Measurements from ENCODE around the gene NPDC1. TPM values are rescaled to one million over a fixed set of nuclear protein-coding genes. Genes with fewer than 3 reads are reported as not detected.

NPDC1 gene
- total RNA-seq, 1 donor from 2014 or later, result 152 TPM

DNA sequence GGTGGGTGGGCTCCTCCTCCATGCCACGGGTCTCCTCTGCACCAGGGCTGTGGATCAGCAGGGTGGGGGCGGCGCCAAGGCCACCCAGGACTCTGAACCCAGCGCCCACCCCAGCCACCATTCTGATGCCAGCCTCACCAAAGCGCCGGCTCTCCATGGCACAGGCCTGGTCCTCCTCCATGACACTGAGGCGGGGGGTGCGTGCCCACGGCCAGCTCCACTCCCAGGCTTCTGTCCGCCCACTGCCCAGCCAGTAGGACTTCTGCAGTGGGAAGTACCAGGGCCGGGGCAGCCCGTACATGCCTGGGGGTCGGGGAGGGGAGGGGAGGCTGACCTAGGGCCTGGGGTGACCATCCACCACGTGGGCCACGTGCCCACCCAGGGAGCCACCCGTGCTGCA, 29.5 kb downstream of the NPDC1 start:
- DNase-seq, result no peak
- TF ChIP-seq, protein P1, sequence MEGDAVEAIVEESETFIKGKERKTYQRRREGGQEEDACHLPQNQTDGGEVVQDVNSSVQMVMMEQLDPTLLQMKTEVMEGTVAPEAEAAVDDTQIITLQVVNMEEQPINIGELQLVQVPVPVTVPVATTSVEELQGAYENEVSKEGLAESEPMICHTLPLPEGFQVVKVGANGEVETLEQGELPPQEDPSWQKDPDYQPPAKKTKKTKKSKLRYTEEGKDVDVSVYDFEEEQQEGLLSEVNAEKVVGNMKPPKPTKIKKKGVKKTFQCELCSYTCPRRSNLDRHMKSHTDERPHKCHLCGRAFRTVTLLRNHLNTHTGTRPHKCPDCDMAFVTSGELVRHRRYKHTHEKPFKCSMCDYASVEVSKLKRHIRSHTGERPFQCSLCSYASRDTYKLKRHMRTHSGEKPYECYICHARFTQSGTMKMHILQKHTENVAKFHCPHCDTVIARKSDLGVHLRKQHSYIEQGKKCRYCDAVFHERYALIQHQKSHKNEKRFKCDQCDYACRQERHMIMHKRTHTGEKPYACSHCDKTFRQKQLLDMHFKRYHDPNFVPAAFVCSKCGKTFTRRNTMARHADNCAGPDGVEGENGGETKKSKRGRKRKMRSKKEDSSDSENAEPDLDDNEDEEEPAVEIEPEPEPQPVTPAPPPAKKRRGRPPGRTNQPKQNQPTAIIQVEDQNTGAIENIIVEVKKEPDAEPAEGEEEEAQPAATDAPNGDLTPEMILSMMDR (IDR thresholded peaks at IDR 0.05), result no peak

GRCh38 chr9:137015976-137016375, 30.0 kb downstream of the NPDC1 start:
- H3K9me3 ChIP-seq, result no peaks in the 10 kb centered on the region
- H3K27me3 ChIP-seq, result no peaks in the 10 kb centered on the region
- no peaks in the 10 kb centered on the region for H3K4me1 ChIP-seq
- intact Hi-C loops (cut with DNase I), result no loop called here
- H3K36me3 ChIP-seq, result peaks cover 11% of the 10 kb centered on the region
- TF ChIP-seq, protein P1 (IDR thresholded peaks at IDR 0.05), result no peak
- no peak for DNase-seq
- no peak overlapping the region for H3K27ac ChIP-seq
- ATAC-seq, result no peak
- no peak overlapping the region for H3K4me3 ChIP-seq

More for the DNA sequence above, 29.5 kb downstream of the NPDC1 start:
- H3K9me3 ChIP-seq, result no peaks in the 10 kb centered on the region
- no peak for ATAC-seq
- H3K4me1 ChIP-seq, result no peaks in the 10 kb centered on the region
- intact Hi-C loops (cut with DNase I), result no loop called here
- H3K4me3 ChIP-seq, result no peak overlapping the region
- H3K27ac ChIP-seq, result no peak overlapping the region
- H3K27me3 ChIP-seq, result no peaks in the 10 kb centered on the region
- H3K36me3 ChIP-seq, result peaks cover 11% of the 10 kb centered on the region

GRCh38 chr9:137015540-137015930, 30.4 kb downstream of the NPDC1 start:
- intact Hi-C loops (cut with DNase I), result no loop called here
- ATAC-seq (no peak), DNase-seq (no peak)
- no peak overlapping the region for H3K27ac ChIP-seq
- no peaks in the 10 kb centered on the region for H3K9me3 ChIP-seq
- H3K36me3 ChIP-seq, result peaks cover 11% of the 10 kb centered on the region
- no peak overlapping the region for H3K4me3 ChIP-seq
- TF ChIP-seq, protein P1 (IDR thresholded peaks at IDR 0.05), result no peak
- no peaks in the 10 kb centered on the region for H3K27me3 ChIP-seq
- H3K4me1 ChIP-seq, result no peaks in the 10 kb centered on the region

DNA sequence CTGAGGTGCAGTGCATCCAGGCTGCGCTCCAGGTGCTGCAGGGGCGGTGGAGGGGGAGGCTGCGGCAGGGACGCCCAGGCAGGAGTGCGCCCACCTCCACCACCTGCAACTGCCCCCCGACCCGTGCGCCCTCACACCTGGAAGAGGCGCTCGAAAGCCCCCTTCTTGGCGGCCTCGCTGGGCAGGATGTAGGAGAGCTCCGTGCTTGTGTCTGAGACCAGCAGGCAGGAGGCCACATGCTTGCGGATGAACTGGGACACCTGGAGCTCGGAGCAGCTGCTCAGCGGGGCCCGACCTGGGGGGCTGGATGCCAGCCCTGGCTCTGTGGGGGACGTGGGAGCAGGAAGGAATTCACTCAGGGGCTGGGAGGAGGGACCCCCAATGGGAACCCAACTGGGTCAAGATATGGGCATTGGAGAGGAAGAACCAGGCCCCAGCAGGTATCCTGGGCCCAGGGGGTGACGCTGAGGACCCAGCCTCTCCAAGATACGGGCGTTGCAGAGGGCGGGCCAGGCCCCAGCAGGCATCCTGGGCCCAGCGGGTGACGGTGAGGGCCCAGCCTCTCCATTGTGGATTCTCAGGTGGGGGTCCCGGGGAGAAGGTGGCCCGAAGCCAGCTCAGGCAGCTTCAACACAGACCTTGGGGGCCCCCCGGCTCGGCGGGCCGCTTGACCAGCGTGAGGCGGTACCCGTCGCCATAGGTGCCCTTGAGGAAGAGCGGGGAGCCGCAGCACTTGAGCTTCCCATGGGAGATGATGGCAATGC, 31.0 kb downstream of the NPDC1 start:
- H3K9me3 ChIP-seq, result no peaks in the 10 kb centered on the region
- H3K36me3 ChIP-seq, result peaks cover 11% of the 10 kb centered on the region
- intact Hi-C loops (cut with DNase I), result no loop called here
- no peaks in the 10 kb centered on the region for H3K4me1 ChIP-seq
- no peaks in the 10 kb centered on the region for H3K27me3 ChIP-seq
- TF ChIP-seq, protein P1 (IDR thresholded peaks at IDR 0.05), result no peak
- H3K4me3 ChIP-seq, result no peak overlapping the region
- no peak overlapping the region for H3K27ac ChIP-seq
- ATAC-seq (no peak), DNase-seq (no peak)

- peaks cover 11% of the 10 kb centered on the region for H3K36me3 ChIP-seq
- no peaks in the 10 kb centered on the region for H3K27me3 ChIP-seq
- no peak for ATAC-seq
- no peaks in the 10 kb centered on the region for H3K9me3 ChIP-seq
- no peak overlapping the region for H3K4me3 ChIP-seq
- H3K4me1 ChIP-seq, result no peaks in the 10 kb centered on the region
- no peak for DNase-seq
- TF ChIP-seq, protein P1 (IDR thresholded peaks at IDR 0.05), result no peak
- no peak overlapping the region for H3K27ac ChIP-seq
- intact Hi-C loops (cut with DNase I), result no loop called here
These were observed 31.8 kb downstream of the NPDC1 start for GRCh38 chr9:137014166-137014565.
